KOPT-K1 (cell line): ENCODE measurements around the gene ZNF320.
"Not testable (repeated sequence)": the region's sequence is repeated elsewhere in the genome, so short reads cannot be mapped to it uniquely, and the experiment has no call there.

ENCODE experiments used
- H3K27ac ChIP-seq: fragments of 200-600 bp; sonication (generic); 2 replicates; pipeline ENCODE4 v1.5.1; 2016; ENCODE audit warnings: antibody characterized with exemption, mild to moderate bottlenecking, low read depth, low read length; ENCODE audit not compliant: poor library complexity, severe bottlenecking
- H3K36me3 ChIP-seq: fragments of 200-600 bp; sonication (generic); 2 replicates; pipeline ENCODE4 v1.5.1; 2017; ENCODE audit warnings: antibody characterized with exemption, mild to moderate bottlenecking, low read length, moderate library complexity; ENCODE audit not compliant: insufficient read depth
- H3K9me3 ChIP-seq: fragments of 200-600 bp; sonication (generic); 2 replicates; pipeline ENCODE4 v1.5.1; 2017; ENCODE audit warnings: antibody characterized with exemption, low read length, mild to moderate bottlenecking; ENCODE audit not compliant: insufficient read depth, poor library complexity, severe bottlenecking

The ZNF320 gene

DNA sequence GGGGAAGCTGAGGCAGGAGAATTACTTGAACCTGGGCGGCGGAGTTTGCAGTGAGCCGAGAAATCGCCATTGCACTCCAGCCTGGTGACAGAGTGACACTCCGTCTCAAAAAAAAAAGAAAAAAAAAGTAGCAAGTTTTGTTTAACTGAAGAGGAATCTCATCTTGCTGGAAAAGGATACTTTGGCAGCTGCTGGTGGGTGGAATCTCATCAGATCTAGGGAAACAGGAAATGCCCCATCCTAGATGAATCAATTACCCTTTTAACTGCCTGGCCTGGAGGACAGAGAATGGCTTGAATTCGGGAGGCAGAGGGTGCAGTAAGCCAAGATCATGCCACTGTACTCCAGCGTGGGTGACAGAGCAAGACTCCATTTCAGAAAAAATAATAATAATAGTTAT is 8.4 kb downstream of the ZNF320 start:
- H3K27ac ChIP-seq, result no peak overlapping the region
- H3K36me3 ChIP-seq, result peaks cover 92% of the 10 kb centered on the region
- peaks cover 13% of the 10 kb centered on the region for H3K9me3 ChIP-seq

DNA sequence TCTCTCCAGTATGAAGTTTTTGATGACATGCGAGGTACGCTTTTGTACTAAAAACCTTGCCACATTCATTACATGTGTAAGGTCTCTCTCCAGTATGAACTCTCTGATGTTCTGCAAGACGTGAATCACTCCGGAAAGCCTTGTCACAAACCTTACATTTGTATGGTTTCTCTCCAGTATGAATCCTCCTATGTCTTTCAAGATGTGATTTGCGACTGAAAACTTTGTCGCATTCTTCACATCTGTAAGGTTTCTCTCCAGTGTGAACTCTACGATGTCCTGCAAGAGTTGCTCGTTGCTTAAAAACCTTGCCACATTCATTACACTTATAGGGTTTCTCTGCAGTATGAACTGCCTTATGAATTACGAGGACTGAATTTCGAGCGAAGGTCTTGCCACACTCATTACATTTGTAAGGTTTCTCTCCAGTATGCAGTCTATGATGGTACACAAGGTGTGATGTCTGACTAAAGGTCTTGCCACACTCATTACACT is 16.5 kb downstream of the ZNF320 start:
- H3K27ac ChIP-seq, result no peak overlapping the region
- H3K36me3 ChIP-seq, result peaks cover 87% of the 10 kb centered on the region
- peaks cover 71% of the 10 kb centered on the region for H3K9me3 ChIP-seq

DNA sequence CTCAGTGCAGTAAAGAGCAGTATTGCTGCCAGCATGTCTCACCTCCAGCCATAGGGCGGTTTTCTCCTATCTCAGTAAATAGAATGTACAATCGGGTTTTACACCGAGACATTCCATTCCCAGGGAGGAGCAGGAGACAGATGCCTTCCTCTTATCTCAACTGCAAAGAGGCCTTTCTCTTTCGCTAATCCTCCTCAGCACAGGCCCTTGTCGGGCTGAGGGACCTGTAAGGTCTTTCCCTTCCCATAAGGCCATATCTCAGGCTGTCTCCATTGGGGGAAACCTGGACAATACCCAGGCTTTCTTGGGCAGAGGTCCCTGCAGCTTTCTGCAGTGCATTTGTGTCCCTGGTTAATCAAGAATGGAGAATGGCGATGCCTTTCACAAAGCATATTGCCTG is 24.4 kb downstream of the ZNF320 start:
- not testable (repeated sequence) for H3K27ac ChIP-seq, H3K9me3 ChIP-seq, H3K36me3 ChIP-seq

DNA sequence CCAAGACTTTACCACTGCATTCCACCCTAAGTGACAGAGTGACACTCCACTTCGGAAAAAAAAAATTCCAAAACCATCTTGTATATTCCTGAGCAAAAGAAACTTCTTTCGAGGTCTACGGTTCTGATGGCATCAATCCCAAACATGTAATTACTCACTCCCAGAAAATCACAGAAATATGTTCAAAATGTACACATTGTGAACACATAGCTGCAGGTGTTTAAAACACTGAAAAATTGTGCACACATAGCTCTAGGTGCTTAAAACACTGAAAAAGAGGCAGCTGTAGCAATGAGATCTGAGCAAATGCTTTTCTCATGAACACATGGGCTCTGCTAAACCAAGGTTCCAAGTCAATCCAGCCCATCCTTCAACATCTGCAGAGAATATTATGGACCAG is 26.0 kb downstream of the ZNF320 start:
- H3K36me3 ChIP-seq, result no peaks in the 10 kb centered on the region
- no peak overlapping the region for H3K27ac ChIP-seq
- no peaks in the 10 kb centered on the region for H3K9me3 ChIP-seq

DNA sequence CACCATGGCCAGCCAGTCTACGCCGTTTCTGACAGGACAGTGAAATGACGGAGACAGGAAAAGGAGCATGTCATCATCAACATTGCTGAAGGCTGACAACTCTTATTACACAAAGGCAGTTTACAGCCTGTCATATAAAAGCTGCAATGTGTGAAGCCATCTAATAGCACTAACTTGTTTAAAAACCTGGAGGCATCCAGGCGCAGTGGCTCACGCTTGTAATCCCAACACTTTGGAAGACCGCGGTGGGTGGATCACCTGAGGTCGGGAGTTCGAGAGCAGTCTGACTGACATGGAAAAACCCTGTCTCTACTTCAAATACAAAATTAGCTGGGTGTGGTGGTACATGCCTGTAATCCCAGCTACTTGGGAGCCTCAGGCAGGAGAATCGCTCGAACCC is 29.4 kb downstream of the ZNF320 start:
- not testable (repeated sequence) for H3K36me3 ChIP-seq, H3K9me3 ChIP-seq, H3K27ac ChIP-seq

DNA sequence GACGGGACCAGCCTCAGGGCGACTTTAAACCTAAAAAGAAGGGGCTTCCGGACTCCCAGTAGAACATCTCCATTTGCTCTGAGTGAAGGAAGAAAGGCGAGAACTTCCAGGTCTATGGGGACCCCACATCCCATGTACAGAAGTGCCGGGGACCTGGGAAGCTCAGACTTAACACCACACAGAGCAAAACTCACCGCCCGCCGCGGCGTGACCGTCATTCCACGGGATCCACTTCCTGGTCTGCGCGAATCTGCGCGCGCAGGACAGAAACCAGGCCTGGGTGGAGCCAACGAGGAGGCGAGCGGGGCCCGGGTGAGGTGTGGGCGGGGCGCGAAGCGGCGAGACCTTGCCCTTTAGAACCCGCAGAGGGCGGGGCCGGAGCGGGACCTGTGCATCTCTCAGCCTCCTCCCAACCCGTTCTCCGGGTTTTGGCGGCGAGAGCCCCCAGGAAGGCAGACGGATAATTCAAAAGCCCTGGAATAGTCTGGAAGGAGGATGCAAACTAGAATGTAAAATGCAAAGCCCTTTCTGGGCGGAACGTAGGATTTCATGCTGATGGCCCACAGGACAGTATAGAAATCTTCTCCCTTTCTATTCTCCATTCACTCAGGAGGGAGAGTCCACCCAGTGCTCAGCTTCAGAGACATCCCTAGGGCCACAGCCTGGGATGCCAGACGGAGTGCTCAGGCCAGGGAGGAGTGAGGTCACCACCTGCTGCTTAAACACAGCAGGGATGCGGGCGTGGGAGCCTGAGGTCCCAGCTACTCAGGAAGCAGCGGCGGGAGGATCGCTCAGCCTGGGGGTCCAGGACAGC is 39.9 kb downstream of the ZNF320 start, which contains the start of gene ZNF468:
ZNF468 (minus strand) TSS at position 242 of the 814 bp plus-strand sequence. CDS start 3,347 bp downstream, outside the sequence.
- Histone ChIP-seq H3K27ac (peak within 1 kb of the TSS; percentile 72), H3K36me3 (peaks cover 23% of the 10 kb centered on the region)
- H3K9me3 ChIP-seq, result not testable (repeated sequence)

DNA sequence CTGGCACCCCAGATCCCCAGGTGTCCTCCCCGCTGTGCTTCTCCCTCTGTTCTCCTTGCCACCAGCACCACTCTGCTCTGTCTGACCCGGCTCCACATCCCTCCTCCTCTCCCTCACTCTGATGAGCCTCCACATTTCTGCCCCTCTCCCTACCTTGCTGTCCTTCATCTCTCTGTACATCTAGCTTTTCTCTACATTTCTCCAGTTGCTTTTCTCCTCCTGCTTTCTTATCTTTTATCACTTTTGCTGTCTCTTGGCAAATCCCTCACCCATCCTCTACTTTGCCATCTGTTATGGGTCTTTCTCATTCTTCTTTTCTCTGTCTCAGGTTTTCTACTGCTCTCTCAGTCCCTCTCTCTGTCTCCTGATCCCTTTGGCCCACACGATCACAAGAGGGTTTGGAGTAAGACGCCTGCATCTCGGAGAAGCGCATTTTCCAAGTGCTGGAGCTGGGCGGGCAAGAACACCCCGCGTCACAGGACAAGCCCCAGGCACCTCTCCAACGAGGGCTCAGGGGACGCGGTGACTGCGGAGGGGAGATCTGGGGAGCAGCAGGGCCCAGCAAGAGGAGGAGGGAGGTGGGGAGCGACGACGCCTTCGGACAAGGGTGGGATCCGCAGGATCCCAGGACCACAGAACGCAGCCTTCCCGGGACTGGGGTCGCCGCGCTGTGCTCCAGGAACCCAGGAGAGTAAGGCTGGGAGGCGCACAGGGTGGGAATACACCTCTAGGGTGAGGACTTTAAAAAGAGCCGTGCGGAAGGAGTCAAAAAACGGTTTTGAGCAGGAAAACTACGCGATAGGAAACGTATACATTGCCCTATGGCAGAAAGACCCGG is 40.7 kb downstream of the ZNF320 start:
- H3K9me3 ChIP-seq, result not testable (repeated sequence)
- H3K27ac ChIP-seq, result peak overlapping the region; percentile 72
- peaks cover 30% of the 10 kb centered on the region for H3K36me3 ChIP-seq
